Measurements from ENCODE around the gene TP53I13.

DNA sequence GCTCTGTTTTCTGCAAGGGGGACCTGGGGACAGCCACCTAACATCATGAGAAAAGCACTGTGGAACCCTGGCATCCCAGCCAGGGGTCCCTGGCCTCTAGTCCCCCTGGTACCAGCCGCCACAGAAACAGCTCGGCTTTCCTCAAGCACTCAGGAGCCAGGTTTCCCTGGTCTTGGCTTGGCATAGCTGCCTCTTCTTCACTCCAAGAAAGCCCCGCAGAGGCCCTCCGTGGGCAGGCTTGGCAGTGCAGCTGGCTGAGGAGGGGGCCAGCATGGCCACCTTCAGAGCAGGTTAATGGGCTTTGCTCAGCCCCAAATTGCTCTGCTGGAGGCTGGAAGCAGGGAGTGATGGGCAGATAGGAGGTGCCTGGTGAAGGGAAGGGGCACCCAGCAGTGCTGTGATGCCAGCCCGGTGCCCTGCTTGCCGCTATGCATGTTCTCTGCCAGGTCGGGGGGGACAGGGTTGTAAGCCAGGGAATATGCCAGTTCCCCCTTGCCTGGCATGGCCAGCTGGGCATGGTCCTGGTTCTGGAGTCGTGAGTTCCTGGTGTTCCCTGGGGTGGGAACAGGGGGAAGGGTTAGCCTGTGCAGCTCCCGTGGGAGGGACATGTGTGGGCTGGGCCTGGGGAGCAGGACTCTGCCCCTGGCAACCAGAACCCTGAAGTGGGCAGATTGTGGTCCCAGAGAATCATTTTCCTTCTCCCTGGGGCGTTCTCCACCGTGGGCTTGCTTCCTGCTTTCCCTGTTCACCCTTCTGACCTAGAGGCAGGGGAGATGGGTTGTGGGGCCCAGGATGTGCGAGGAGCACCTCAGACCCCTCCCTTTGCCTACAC lies 27.7 kb downstream of the TP53I13 start:
- TF ChIP-seq, protein P1, sequence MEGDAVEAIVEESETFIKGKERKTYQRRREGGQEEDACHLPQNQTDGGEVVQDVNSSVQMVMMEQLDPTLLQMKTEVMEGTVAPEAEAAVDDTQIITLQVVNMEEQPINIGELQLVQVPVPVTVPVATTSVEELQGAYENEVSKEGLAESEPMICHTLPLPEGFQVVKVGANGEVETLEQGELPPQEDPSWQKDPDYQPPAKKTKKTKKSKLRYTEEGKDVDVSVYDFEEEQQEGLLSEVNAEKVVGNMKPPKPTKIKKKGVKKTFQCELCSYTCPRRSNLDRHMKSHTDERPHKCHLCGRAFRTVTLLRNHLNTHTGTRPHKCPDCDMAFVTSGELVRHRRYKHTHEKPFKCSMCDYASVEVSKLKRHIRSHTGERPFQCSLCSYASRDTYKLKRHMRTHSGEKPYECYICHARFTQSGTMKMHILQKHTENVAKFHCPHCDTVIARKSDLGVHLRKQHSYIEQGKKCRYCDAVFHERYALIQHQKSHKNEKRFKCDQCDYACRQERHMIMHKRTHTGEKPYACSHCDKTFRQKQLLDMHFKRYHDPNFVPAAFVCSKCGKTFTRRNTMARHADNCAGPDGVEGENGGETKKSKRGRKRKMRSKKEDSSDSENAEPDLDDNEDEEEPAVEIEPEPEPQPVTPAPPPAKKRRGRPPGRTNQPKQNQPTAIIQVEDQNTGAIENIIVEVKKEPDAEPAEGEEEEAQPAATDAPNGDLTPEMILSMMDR (IDR thresholded peaks at IDR 0.05 in 2 of 3, conservative IDR thresholded peaks at IDR 0.05 in 1 of 3; ENCODE audit: borderline replicate concordance in 1 of 3, insufficient read depth in 1 of 3, low read depth in 2 of 3, low read length in 2 of 3), result no peak
- TF ChIP-seq POLR2A (IDR thresholded peaks at IDR 0.05; ENCODE audit: borderline replicate concordance, extremely low read depth, insufficient read depth, insufficient read length), result no peak

Data from HCT116 (cell line).